T-helper 17 cell (primary cell): ENCODE measurements around the gene HS6ST3. TPM values are rescaled to one million over a fixed set of nuclear protein-coding genes. Genes with fewer than 3 reads are reported as not detected.
"Not testable (repeated sequence)": the region's sequence is repeated elsewhere in the genome, so short reads cannot be mapped to it uniquely, and the experiment has no call there.

Experiments used
- ATAC-seq: fragments of 150-1000 bp; cut with Tn5 transposase; 2 replicates; pipeline ENCODE4 v1.10.0; 2021; ENCODE audit warnings: mild to moderate bottlenecking, moderate library complexity
- DNase-seq, 3 donors: peaks; one replicate each; pipeline versions ENCODE4 v3.0.0 to v3.0.0-alpha.2; 2020 to 2021
- H3K9me3 ChIP-seq: one replicate; pipeline ENCODE4 v1.7.0; 2013; ENCODE audit warnings: low read length, mild to moderate bottlenecking; ENCODE audit not compliant: control insufficient read depth, poor library complexity, severe bottlenecking
- H3K27ac Mint-ChIP-seq: one replicate; pipeline ENCODE4 v1.8.0; 2022; ENCODE audit warnings: mild to moderate bottlenecking, moderate library complexity, mixed read lengths
- H3K27me3 Mint-ChIP-seq: one replicate; pipeline ENCODE4 v1.8.0; 2022; ENCODE audit warnings: mixed read lengths
- H3K36me3 Mint-ChIP-seq: one replicate; pipeline ENCODE4 v1.8.0; 2022; ENCODE audit warnings: low read depth, mixed read lengths
- H3K4me1 Mint-ChIP-seq: one replicate; pipeline ENCODE4 v1.8.0; 2022; ENCODE audit warnings: mild to moderate bottlenecking, mixed read lengths
- H3K4me3 Mint-ChIP-seq: one replicate; pipeline ENCODE4 v1.8.0; 2022; ENCODE audit warnings: mild to moderate bottlenecking, moderate library complexity, mixed read lengths
- total RNA-seq, 4 donors: library from RNA in 2 of 4; stranded (reverse) in 2 of 4; gene quantifications; one replicate each; pipeline ENCODE4 v1.2.3 and lab custom pipeline; 2022 to 2026

Gene HS6ST3
- total RNA-seq, 2 donors from 2014 or later: not detected

DNA sequence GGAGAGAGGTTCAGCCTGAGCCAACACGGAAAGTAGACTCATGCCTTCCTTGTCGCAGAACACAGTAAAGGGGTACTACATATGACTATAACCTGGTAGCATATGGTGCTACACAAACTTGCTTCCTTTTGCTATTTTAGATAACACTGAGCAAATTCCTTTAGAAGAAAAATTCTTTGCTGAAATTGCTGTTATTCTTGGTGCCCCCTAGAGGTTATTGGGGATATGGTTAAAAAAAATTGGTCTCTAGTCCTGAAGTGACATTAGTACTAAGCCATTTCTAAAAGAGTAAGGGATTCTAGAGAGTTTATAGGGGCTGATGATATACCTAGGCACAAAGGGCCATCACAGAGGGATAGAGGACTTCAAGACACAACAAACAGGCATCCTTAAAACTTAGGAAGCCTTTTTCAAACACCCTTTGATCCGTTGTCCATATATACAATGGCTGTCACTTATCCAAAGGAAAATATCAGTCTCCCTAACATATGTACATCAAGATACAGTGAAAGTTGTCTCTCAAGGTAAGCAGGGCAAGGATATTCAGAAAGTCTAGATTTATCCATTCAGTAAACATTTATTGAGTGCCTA, 13.9 kb upstream of the HS6ST3 start:
- ATAC-seq (no peak), DNase-seq (no peak)
- Mint-ChIP-seq H3K4me1 (no peaks in the 10 kb centered on the region), H3K4me3 (no peak overlapping the region), H3K36me3 (no peaks in the 10 kb centered on the region), H3K27me3 (no peaks in the 10 kb centered on the region), H3K27ac (no peak overlapping the region)
- no peaks in the 10 kb centered on the region for H3K9me3 ChIP-seq

DNA sequence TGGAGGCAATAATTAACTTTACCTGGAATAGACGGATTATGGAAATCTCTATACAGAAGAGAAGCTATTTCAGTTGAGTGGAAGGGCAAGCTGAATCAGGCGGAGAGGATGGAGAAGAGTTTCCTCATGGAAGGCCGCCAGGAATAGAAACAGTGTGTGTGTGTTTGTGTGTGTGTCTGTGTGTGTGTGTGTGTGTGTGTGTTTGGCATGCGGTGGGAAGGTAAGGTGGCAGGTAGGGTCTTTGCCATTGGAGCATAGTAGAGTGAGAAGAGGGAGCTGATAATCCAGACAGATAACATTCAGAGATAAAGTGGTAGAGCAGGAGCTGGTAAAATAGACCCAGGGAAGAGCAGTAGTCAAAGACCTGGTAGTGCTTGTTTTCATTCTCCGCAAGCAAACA, 9.2 kb upstream of the HS6ST3 start:
- H3K4me3 Mint-ChIP-seq: no peak overlapping the region
- H3K4me1 Mint-ChIP-seq: no peaks in the 10 kb centered on the region
- no peaks in the 10 kb centered on the region for H3K27me3 Mint-ChIP-seq
- H3K36me3 Mint-ChIP-seq: no peaks in the 10 kb centered on the region
- no peak for ATAC-seq
- H3K9me3 ChIP-seq: no peaks in the 10 kb centered on the region
- H3K27ac Mint-ChIP-seq: no peak overlapping the region
- DNase-seq: no peak

DNA sequence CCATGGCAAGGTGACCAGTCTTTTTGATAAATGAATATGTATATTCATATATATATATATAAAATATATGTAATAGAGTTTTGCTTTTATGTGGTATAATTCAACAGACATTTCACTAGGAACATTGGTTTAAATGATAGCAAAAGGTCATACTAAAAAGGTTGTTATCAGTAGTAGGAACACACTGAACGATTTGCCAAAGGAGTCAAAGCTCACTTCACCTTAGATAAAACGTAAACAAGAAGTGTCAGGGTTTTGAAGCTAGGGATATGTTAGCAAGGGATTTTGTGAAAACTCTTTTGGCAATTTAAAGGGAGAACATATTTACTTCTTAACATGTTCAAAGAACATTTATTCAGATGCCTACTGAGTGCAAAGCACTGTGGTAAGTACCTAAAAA, 8.0 kb upstream of the HS6ST3 start:
- H3K4me3 Mint-ChIP-seq: no peak overlapping the region
- ATAC-seq: no peak
- H3K27me3 Mint-ChIP-seq: peaks cover 11% of the 10 kb centered on the region
- no peaks in the 10 kb centered on the region for H3K9me3 ChIP-seq
- no peaks in the 10 kb centered on the region for H3K4me1 Mint-ChIP-seq
- peaks cover 2% of the 10 kb centered on the region for H3K36me3 Mint-ChIP-seq
- DNase-seq: no peak
- H3K27ac Mint-ChIP-seq: no peak overlapping the region

DNA sequence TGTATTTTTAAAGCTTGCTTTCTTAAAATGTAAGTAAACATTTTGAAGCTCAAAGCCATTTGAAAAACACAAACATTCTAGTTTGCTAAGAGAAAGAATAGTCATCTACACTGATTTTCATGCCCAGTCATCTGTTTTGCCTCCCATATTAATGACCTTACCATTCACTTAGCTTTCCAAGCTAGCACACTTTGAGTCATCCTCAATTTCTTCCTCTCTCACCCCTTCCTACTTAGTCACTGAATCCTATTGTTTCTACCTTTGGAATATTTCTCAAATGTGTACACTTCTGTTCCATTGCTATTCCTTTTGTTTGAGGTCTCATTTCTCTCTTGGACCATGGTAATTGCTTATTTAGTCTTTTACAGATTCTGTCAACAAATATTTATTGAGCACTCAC, 7.3 kb upstream of the HS6ST3 start:
- ATAC-seq (no peak), DNase-seq (no peak)
- H3K27ac Mint-ChIP-seq: no peak overlapping the region
- H3K27me3 Mint-ChIP-seq: peaks cover 16% of the 10 kb centered on the region
- H3K9me3 ChIP-seq: no peaks in the 10 kb centered on the region
- H3K4me1 Mint-ChIP-seq: no peaks in the 10 kb centered on the region
- peaks cover 4% of the 10 kb centered on the region for H3K36me3 Mint-ChIP-seq
- no peak overlapping the region for H3K4me3 Mint-ChIP-seq

DNA sequence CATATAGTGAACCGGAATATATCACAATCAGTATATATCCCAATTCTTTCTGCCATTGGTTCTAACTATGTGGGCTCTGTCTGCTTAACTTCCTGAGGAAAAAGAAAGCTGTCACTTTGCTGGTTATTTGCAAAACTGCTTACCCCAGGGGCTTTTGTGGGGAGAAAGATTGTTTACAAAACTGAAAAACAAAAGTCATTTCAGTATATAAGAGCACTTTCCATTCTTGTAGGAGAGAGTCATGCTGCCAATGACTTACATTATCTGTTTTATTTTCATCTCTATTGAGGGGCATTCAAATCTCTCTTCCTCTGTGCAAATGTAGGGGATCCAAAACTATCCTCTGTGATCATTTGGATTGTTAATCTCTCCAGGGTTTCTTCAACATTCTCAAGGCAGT, 3.2 kb upstream of the HS6ST3 start:
- H3K9me3 ChIP-seq: peaks cover 2% of the 10 kb centered on the region
- Mint-ChIP-seq H3K27me3 (peaks cover 39% of the 10 kb centered on the region), H3K4me1 (no peaks in the 10 kb centered on the region), H3K27ac (no peak overlapping the region), H3K36me3 (peaks cover 4% of the 10 kb centered on the region), H3K4me3 (no peak overlapping the region)
- DNase-seq (no peak), ATAC-seq (no peak)

DNA sequence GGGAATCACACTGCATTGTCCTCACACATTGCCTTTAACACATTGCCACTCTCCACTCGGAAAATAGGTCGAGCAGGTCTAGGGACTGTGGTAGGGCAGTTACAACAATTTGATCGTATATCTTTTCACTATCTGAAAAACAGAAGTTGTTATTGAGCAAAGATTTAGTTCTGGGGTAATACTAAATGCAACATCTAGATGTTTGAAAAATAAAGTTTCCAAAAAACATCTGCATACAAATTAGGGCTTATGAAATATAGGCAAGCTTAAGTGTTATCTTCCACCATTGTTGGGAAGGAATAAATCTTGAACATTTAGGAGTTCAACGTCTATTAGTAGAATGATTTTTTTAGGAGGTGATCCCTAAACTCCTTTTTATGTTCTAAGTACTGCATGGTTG, 768 bp upstream of the HS6ST3 start:
- H3K4me3 Mint-ChIP-seq: peak overlapping the region; percentile 47

DNA sequence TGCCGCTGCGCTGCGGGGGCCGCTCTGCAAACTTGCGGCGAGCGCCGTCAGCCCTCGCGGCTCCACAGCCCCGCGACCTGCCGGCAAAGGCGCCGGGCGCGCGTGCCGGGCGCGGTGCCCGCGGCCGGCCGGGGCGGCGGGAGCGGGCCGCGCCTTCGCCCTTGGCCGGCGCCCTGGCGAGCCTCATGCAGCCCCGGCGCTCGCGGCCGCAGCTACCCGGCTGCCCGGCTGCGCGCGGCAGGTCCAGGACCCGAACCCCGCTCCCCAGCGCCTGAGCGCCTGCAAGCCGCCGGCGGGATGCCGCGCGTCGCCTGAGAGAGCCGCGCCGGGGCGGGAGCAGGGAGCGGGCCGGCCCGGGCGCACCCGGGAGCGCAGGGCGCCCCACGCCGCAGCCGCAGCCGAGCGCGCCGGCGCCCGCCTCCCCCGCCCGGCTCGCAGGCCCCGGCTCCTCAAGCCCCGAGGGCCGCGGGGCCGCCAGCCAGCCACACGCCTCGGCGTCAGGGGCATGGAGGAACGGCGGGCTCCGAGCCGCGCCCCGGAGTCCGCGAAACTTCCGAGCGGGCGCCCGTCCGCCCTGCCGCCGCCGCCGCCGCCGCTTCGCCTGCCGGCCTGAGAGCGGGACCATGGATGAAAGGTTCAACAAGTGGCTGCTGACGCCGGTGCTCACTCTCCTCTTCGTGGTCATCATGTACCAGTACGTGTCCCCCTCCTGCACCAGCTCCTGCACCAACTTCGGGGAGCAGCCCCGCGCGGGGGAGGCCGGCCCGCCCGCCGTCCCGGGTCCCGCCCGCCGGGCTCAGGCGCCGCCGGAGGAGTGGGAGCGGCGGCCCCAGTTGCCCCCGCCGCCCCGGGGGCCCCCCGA, 564 bp downstream of the HS6ST3 start:
- peaks cover 2% of the 10 kb centered on the region for H3K9me3 ChIP-seq
- peaks cover 4% of the 10 kb centered on the region for H3K36me3 Mint-ChIP-seq
- no peak overlapping the region for H3K27ac Mint-ChIP-seq
- H3K4me1 Mint-ChIP-seq: no peaks in the 10 kb centered on the region
- peaks cover 62% of the 10 kb centered on the region for H3K27me3 Mint-ChIP-seq
- DNase-seq (no peak), ATAC-seq (no peak)
- H3K4me3 Mint-ChIP-seq: no peak overlapping the region

More for the DNA sequence above, 768 bp upstream of the HS6ST3 start:
- DNase-seq (no peak), ATAC-seq (no peak)
- H3K27me3 Mint-ChIP-seq: peaks cover 53% of the 10 kb centered on the region
- no peak overlapping the region for H3K27ac Mint-ChIP-seq
- H3K36me3 Mint-ChIP-seq: peaks cover 4% of the 10 kb centered on the region
- peaks cover 2% of the 10 kb centered on the region for H3K9me3 ChIP-seq
- no peaks in the 10 kb centered on the region for H3K4me1 Mint-ChIP-seq

DNA sequence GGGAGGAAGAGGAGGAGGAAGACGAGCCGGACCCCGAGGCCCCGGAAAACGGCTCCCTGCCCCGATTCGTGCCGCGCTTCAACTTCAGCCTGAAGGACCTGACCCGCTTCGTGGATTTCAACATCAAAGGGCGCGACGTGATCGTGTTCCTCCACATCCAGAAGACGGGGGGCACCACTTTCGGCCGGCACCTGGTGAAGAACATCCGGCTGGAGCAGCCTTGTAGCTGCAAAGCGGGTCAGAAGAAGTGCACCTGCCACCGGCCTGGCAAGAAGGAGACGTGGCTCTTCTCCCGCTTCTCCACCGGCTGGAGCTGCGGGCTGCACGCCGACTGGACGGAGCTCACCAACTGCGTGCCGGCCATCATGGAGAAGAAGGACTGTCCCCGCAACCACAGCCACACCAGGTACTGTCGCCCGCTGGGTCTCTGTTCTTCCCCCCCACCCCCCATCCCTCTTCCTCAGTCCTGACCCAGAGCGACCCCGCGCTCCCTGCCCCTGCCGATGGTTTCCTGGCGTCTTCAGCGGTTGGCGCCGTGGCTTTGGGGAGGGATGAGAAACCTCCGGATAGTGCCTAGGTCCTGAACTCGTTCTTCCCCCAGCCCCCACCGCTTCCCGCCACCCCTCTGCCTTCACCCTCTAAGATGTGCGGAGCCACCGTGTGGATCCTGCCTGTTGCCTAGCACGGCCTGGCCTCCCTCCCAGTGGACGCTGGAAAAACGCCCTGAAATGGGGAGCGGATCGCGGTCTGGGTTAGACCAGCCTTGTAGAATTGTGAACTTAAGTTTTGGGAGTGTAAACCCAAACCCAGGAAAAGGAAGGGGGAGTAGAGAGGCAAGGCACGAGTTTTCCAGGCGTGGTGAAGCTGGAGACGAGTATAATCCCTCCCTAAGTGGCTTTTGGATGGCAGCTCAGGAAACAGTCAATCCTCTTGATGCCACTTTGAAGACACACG, 1.5 kb downstream of the HS6ST3 start:
- no peaks in the 10 kb centered on the region for H3K4me1 Mint-ChIP-seq
- peaks cover 2% of the 10 kb centered on the region for H3K36me3 Mint-ChIP-seq
- H3K27me3 Mint-ChIP-seq: peaks cover 56% of the 10 kb centered on the region
- H3K27ac Mint-ChIP-seq: no peak overlapping the region
- peaks cover 2% of the 10 kb centered on the region for H3K9me3 ChIP-seq
- ATAC-seq: no peak
- DNase-seq: no peak
- peak overlapping the region; percentile 39 for H3K4me3 Mint-ChIP-seq

DNA sequence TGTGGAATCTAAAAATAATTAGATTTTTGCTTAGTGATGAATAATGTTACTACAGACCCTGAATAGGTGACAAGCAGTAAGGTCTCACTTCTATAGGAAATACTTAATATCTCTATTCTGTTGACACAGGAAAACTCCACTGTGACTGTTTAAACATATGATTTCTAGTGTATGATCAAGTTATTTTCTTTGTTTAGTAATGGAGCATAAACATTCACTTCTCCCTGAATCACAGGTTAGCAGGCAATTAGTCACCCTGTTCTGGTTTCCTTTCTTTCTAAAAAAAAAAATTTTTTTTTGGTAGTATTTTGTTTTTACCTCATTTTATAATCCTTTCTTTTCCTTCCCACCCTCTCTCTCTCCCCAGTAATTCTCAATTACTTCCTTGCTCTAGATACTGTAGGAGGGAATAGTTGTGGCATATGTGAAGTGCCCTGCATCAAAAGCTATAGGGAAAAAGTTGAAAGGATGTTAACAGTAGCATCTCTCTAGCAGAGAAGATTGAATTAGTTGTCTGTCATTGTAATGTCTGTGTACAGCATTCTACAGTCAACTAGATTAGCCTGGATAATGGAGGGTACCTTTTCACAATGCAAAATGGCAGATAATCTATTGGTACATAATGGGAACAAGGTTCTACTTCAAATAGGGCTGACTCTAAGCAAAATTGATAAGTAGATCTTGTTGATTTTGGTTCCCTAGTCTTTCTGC, 3.5 kb downstream of the HS6ST3 start:
- no peak for ATAC-seq
- DNase-seq: no peak
- Mint-ChIP-seq H3K27me3 (peaks cover 41% of the 10 kb centered on the region), H3K4me1 (no peaks in the 10 kb centered on the region), H3K4me3 (no peak overlapping the region), H3K36me3 (no peaks in the 10 kb centered on the region), H3K27ac (no peak overlapping the region)
- H3K9me3 ChIP-seq: peaks cover 2% of the 10 kb centered on the region

DNA sequence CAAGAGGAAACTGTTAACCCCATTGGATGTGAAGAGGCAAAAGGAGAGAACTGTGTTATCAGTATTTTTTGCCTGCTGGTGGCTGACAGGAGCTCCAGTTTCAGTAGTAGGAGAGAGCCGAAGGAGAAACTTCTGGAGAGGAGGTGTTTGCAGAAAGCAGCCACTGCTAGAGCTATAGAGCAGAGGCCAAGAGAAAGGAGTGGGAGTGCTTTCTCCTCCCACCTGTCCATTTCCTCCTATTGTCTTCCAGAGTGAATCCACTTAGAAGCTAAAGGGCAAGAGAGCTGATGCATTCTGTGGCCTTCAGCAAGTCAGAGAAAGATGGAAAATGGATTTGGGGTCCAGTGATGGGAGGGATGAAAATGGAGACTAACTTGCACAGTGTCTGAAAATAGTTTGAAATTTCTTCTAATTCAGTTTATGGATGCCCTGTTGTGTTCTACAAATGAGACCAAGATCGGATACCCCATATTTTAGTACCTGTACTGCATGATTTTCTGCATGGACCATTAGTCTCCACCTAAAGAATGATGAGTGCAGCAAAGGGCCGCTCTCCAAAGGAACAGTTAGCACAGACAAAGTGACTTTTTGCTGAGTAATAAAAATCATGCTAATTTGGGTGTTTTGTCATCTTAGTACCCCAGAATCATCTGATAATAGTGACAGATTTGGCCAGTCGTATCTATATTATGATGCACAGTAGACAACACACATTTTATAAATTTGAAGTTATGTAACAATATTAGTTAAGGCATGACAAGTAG, 10.7 kb downstream of the HS6ST3 start:
- no peaks in the 10 kb centered on the region for H3K9me3 ChIP-seq
- DNase-seq (no peak), ATAC-seq (no peak)
- Mint-ChIP-seq H3K27me3 (no peaks in the 10 kb centered on the region), H3K36me3 (no peaks in the 10 kb centered on the region), H3K4me1 (no peaks in the 10 kb centered on the region), H3K4me3 (no peak overlapping the region), H3K27ac (no peak overlapping the region)

DNA sequence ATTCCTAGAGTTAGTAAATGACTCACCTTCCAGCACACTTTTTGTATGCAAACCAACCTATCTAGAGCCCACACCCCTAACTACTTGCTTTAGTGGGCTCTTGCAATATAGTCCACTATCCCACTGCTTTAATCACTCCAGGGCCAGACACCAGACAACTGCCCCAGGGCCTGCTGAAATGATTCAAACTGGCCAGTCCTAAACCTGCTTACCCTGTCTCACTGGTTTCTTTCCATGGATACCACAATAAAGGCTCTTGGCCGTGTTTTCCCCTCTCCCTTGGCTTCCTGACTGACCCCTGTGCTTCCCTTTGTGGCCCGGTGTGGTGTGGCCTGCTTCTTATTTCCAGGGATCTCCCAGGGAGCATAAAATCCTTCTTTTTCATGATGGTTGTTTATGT, 14.6 kb downstream of the HS6ST3 start:
- no peak overlapping the region for H3K4me3 Mint-ChIP-seq

DNA sequence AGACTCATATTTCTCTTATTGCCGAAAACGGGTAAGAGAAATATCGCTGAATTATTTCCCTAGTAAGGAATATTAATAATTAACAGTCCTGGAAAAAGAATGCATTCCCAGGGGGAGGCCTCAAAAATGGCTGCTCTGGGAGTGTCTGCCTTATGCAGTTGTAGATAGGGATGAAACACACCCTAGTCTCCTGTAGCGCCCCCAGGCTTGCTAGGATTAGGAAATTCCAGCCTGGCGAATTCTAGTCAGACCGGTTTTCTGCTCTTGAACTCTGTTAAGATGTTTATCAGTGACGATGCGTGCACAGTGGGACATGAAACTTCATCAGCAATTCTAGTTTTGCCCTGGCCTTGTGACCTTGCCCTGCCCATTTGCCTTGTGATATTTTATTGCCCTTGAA, 18.2 kb downstream of the HS6ST3 start:
- not testable (repeated sequence) for H3K4me1 Mint-ChIP-seq, H3K9me3 ChIP-seq, H3K4me3 Mint-ChIP-seq, H3K36me3 Mint-ChIP-seq, H3K27ac Mint-ChIP-seq, DNase-seq, H3K27me3 Mint-ChIP-seq, ATAC-seq

More for the DNA sequence above, 14.6 kb downstream of the HS6ST3 start:
- Mint-ChIP-seq H3K27ac (no peak overlapping the region), H3K36me3 (no peaks in the 10 kb centered on the region), H3K27me3 (no peaks in the 10 kb centered on the region), H3K4me1 (no peaks in the 10 kb centered on the region)
- DNase-seq: no peak
- no peaks in the 10 kb centered on the region for H3K9me3 ChIP-seq
- ATAC-seq: no peak
